HL-60 (cell line): ENCODE measurements around the gene MAP2K4.

Experiments used
- TF ChIP-seq, protein P1 (sequence below): IDR thresholded peaks from one replicate; pipeline ENCODE4 v1.5.1; 2011; ENCODE audit warnings: low read length, control low read depth, inconsistent platforms; ENCODE audit not compliant: insufficient read depth
- TF ChIP-seq, protein P2 (sequence below): IDR thresholded peaks from 2 replicates; pipeline ENCODE4 v1.6.1; 2012; ENCODE audit warnings: low read depth; ENCODE audit not compliant: insufficient replicate concordance

DNA sequence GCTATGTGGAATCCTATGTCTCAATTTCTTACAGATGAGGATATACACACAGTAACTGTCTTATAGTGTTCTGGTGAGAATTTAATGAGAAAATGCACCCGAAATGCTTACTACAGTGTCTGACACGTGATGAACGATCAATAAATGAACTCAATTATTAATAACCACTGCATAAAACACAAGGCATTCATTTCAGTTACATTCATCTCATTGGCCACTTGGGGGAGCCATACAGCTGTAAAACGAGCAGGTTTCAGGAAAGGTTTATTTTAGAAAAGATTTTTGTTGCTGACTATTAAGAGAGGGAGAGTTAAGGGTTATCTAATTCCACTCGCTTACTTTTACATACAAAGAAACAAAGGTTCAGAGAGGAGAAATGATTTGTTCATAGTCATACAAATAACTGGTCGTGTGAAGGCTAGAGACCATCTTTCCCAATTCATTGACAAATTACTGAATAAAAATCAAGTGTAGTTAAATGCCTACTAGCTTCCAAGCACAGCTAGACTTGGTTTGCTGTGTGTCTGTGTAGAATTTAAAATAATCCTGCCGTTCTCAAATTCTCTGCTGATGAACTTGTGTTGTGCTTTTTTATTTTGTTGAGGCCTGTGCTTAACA is 160.1 kb downstream of the MAP2K4 start:
- TF ChIP-seq, protein P1, sequence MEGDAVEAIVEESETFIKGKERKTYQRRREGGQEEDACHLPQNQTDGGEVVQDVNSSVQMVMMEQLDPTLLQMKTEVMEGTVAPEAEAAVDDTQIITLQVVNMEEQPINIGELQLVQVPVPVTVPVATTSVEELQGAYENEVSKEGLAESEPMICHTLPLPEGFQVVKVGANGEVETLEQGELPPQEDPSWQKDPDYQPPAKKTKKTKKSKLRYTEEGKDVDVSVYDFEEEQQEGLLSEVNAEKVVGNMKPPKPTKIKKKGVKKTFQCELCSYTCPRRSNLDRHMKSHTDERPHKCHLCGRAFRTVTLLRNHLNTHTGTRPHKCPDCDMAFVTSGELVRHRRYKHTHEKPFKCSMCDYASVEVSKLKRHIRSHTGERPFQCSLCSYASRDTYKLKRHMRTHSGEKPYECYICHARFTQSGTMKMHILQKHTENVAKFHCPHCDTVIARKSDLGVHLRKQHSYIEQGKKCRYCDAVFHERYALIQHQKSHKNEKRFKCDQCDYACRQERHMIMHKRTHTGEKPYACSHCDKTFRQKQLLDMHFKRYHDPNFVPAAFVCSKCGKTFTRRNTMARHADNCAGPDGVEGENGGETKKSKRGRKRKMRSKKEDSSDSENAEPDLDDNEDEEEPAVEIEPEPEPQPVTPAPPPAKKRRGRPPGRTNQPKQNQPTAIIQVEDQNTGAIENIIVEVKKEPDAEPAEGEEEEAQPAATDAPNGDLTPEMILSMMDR: peak; percentile 18
- TF ChIP-seq, protein P2, sequence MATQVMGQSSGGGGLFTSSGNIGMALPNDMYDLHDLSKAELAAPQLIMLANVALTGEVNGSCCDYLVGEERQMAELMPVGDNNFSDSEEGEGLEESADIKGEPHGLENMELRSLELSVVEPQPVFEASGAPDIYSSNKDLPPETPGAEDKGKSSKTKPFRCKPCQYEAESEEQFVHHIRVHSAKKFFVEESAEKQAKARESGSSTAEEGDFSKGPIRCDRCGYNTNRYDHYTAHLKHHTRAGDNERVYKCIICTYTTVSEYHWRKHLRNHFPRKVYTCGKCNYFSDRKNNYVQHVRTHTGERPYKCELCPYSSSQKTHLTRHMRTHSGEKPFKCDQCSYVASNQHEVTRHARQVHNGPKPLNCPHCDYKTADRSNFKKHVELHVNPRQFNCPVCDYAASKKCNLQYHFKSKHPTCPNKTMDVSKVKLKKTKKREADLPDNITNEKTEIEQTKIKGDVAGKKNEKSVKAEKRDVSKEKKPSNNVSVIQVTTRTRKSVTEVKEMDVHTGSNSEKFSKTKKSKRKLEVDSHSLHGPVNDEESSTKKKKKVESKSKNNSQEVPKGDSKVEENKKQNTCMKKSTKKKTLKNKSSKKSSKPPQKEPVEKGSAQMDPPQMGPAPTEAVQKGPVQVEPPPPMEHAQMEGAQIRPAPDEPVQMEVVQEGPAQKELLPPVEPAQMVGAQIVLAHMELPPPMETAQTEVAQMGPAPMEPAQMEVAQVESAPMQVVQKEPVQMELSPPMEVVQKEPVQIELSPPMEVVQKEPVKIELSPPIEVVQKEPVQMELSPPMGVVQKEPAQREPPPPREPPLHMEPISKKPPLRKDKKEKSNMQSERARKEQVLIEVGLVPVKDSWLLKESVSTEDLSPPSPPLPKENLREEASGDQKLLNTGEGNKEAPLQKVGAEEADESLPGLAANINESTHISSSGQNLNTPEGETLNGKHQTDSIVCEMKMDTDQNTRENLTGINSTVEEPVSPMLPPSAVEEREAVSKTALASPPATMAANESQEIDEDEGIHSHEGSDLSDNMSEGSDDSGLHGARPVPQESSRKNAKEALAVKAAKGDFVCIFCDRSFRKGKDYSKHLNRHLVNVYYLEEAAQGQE: no peak
